GM19463 (cell line): ENCODE results near the gene FBXW7.

ENCODE experiments used
- ATAC-seq: cut with Tn5 transposase; IDR thresholded peaks from one replicate; pipeline ENCODE4 v1.9.1; 2021; ENCODE audit warnings: mild to moderate bottlenecking, moderate library complexity; ENCODE audit not compliant: unreplicated experiment

FBXW7 gene

DNA sequence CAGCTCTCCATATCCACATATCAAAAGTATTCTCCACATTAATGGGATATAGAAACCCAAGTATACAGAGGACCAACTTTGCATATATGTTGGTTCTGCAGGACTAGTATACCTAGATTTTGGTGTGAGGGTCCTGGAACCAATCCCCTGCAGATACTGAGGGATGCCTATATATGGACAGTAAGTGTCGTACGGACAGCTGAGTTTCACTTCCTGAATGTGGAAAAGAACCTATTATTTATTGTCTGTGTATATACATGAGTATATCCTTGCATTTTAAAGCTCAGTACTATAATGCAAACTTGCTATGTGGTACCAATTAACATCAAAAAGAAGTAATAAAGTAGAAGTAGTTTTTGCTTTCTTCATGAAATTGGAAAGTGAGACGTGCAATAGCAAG lies 101.9 kb downstream of the FBXW7 start:
- ATAC-seq, result peak; percentile 65

DNA sequence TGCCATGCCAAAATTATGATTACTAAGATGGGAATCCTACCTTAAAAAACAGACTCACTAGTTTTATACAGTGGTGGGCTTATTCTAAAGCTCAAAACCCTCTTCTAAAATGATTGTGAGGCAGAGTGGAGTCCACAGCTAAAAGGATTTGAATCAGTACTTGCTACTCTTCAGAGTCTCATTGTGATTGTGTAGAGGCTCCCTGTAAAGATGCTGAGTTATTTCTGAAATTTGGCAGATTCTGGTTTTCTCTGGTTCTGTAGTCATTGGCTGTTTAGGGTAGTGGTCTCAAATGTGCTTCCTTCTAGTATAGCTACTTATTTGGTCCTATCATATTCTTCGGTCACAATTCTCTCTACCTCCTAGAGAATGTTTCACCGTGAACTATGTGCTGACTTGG lies 104.1 kb downstream of the FBXW7 start:
- ATAC-seq, result no peak

DNA sequence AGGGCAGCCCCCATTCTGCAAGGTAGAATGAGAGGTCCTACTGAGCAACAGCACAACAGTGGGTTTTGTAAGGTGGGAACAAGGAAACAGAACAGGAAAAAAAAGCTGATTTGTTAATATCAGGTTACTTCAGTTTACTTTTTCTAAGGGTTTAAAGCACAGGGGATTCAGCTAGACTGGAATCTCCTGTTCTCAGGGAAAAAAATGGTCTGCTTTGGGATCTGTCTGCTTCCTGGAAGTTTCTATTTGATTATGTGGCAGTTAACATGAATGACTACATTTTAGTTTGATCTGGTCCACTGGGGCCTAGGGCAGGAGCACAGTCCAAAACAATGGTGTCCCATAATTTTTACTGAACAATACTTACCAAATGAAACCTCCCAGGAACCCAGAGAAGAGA lies 104.6 kb downstream of the FBXW7 start:
- no peak for ATAC-seq

DNA sequence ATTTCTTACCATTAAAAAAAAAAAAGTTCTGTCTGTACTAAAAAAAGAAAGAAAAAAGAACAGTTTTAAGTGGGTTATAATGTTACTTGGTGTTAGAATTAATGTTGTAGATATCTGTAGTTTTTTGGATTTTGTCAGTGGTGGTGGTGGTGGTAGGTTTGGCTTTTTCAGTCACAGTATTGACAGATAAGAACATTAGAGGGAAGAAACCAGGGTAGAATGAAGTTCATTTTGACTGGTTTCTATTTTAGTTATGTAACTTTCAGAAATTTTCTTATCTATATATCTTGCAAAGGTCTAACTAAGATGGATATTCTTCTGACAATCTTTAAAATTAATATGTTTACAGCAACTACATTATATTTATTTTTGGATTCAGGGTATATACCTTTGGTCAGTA lies 105.4 kb downstream of the FBXW7 start:
- no peak for ATAC-seq

DNA sequence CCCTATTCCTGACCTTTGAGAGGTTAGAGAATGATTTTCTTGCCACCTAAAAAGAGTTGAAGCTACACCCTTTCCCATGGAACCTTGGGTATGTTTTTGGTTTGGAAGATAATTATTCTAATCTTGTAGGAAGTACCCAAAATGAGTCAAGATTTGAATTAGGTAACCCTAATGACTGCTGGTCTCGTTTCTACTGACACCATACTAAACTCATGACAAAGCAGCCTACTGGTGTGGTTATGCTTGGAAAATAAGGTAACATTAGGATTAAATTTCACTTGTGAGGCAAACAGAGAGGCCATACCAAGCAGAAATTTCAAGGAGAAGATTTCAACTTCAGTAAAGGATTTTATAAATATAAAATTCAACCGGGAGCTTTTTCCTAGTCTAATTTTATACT lies 107.9 kb downstream of the FBXW7 start:
- no peak for ATAC-seq

DNA sequence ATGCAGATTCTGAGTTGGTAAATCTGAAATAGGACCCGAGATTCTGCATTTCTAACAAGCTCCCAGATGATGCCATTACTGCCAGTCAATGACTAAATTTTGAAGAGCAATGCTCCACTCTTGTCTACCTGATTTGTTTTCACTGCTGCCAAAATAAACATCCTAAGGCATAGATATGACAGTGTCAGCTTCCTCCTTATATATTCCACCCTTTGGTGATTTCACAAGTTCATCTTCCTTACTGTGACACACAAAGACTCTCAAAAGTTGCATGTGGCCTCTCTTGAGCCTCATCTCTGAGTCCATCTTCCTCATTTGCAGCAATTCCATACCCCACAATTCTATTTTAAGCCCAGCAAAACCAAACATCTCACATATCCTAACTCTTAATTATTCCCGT lies 110.9 kb downstream of the FBXW7 start:
- ATAC-seq, result no peak

DNA sequence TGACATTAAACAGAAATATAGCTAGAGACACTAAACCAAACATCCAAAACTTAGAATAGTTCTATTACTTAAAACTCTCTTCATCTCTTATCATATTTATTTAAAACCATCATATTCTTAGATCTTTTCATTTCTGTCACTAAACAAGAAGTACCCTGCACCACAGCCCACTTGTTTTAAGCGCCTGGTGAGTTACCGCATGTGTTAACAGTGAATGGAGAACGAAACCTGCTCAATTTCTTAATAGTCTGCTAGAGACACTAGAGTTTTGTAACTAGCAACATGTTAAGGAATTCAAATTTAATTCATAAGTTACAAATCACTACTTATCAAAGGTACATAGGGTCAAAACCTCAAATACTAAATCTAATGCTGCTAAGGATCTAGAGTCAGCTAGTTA lies 111.5 kb downstream of the FBXW7 start:
- no peak for ATAC-seq

DNA sequence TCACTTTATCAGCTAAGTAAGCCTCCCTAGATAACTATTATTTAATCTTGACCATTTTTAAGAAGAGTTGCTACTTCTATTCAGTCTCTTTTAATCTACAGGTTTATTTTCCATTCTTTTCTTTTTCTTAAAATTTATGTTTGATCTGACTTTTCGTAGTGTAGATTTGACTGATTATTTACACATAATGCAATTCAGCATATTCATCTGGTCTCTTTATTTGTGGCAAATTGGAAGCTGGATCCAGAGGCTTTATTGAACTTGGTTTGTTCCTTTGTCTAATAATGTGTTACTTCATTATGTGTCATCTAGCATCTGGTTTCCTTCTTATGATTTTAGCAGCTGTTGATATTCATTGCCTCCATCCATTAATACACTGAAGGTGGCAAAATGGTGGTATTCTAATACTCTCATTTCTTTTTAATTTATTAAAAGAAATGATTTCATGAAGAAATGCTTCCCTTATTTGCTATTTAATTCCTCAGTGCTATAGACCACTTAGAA lies 113.0 kb downstream of the FBXW7 start:
- no peak for ATAC-seq

DNA sequence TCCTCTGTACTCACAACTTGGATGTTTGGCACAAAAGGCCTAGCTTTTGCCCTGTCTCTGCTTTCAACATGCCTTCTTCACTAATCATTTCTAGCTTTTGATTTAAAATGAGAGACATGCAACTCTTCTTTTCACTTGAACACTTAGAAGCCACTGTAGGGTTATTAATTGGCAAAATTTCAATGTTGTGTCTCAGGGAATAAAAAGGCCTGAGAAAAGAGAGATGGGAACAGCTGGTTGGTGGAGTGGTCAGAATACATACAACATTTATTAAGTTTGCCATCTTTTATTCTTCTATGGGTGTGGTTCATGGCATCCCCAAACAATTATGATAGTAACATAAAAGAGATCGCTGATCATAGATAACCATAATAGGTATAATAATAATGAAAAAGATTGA lies 114.3 kb downstream of the FBXW7 start:
- no peak for ATAC-seq

DNA sequence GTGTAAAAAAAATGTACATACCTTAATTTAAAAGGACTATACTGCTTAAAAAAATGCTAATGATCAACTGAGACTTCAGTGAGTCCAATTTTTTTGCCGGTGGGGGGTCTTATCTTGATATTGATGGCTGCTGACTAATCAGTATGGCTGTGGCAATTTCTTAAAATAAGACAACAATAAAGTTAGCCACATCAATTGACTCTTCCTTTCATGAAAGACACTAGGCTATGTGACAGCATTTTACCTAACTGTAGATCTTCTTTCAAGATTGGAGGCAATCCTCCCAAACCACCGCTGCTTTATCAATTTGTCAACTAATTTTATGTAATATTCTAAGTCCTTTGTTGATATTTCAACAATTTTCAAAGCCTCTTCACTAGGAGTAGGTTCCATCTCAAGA lies 116.1 kb downstream of the FBXW7 start:
- ATAC-seq, result no peak

DNA sequence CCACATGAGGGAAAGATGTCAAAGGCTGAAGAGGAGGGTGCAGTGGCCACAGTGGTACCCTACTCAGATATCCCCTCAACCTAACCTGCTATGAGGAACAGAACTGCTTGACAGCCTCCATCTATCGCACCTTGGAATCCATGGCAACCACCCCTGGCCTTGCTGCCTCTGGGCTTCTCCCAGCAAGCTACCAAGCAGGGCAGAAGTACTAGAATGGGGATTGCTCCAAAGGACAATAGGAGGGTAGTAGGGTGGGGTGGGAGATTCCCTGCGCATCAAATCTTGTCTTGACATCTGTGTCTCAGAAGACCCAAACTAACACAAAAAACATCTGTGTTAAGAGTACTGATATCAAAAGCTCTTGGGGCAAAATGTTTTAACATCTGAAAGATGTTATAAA lies 118.2 kb downstream of the FBXW7 start:
- ATAC-seq, result no peak

DNA sequence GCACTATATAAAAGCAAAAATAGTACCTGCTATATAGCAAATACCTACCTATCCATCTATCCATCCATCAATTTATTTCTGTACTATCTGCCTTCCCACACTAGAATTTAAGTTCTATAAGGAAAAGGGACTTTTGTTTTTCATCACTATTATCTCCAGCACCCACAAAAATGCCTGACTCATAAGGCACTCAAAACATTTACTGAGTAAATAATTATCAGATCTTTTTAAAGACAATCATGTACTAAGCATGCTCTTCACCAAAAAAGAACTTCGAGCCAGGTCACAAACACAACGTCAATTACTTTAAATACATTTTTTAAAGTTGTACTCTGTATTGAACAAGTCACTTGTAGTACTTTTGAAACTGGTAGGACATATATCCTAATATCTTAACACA lies 119.9 kb downstream of the FBXW7 start:
- ATAC-seq, result no peak

DNA sequence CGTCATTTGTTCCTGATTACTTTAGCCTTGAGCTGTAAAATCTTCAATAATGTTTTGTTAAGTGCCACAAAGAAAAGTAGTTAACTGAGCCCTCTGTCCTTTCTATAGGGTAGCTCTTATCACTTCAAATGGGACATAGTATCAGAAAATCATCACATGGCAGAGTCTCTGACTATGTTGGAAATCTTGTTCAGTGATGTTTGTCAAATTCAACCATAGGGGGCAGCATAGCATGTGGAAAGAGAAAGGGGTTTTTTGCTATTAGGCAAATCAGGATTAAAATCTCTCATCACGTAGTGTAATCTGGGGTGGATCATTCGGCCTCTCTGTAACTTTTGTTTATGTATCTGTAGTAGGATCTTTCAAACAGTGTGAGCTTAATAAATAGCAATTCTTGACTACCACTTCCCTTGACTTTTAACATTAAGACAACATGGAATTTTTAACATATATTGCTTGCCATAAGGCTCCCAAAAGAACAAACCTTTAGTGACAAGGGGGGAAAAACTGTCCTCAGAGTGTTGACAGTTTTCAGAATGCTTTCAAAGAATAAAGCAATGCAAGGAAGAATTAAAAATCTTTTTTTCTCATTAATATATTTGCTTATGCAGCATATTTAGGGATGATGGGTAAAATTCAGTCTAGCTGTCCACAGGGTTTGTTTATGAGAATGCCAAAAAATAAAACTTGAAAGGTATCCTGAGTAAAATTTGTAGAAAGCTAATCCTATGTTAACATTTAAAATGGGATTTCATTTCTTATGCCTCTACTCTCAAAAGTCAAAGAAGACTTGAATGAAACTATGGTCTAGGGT lies 127.2 kb downstream of the FBXW7 start:
- ATAC-seq, result no peak

DNA sequence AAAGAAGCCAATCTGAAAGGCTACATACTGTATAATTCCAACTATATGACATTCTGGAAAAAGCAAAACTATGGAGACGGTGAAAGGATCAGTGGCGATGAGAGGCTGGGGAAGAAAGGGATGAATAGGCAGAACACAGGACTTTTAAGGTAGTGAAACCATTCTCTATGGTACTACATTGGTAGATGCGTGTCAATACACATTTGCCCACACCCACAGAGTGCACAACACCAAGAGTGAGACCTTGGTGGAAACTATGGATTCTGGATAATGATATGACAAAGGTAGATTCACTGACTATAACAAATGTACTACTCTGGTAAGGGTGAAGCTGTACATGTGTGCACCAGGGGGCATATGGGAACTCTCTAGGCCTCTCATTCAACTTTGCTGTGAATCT lies 134.5 kb downstream of the FBXW7 start:
- ATAC-seq, result no peak

DNA sequence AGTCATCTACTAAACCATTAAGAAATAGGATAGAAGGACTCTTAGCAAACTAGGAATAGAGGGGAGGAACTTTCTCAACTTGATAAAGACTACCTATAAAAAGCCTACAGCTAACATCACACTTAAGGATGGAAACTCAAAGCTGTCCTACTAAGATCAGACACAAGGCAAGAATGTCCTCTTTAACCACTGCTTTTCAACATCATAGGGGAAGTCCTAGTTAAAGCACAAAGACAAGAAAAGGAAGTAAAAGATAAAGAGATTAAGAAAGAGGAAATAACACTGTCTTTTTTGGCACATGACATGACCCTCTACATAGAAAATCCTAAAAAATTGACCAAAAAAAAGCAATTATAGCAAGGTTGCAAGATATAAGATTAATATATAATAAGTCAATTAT lies 136.6 kb downstream of the FBXW7 start:
- ATAC-seq, result peak; percentile 54

DNA sequence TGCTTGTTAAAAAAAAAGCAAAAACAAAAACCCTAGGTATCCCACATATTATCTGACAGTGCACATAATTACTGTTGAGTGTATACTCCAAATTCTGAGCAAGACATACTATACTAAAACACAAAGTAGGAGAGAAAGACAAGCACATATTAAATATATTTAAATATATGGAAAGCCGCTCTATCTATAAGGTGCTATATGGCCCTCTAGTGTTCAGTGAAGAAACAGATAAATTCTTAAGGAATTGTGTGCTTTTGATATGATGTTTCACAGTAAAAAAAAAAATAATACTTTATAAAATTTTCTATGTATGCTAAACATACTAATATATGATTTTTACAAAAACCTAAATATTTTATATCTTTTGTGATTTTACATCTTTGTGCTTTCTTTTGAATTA lies 137.8 kb downstream of the FBXW7 start:
- ATAC-seq, result no peak

DNA sequence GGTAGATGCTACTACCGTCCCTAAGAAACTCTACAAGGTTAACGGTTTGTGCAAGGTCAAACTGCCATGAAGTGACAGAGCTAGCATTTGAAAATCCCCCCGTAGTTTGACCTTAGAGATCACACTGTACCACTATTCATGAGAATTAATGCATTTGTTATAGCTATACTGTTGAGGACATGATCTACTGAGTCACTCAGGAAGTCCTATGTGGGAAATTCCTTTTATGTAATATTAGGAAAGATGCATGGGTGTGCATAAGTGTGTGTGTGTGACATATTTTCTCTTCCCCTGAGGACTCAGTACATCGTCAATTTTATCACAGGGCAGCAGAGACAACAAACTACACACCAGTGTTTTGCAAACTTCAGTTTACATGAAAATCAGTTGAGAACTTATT lies 141.1 kb downstream of the FBXW7 start:
- ATAC-seq, result no peak

DNA sequence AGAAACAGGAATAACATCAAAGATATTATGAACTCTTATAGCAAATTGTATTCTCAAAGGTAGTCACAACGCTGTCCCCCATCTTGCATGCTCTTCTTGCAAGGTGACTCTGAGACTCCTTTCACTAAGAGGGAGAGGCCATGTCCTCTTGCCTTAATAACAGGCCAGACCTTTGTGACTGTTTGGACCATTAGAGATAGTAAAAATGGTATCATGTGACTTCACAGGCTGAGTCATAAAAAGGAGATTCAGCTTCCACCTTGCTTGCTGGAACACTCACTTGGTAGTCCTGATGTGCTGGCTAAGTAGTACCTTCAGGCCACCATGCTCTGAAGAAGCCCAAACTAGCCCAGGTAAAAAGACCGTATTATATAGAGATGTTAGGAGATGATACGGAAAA lies 143.8 kb downstream of the FBXW7 start:
- no peak for ATAC-seq

DNA sequence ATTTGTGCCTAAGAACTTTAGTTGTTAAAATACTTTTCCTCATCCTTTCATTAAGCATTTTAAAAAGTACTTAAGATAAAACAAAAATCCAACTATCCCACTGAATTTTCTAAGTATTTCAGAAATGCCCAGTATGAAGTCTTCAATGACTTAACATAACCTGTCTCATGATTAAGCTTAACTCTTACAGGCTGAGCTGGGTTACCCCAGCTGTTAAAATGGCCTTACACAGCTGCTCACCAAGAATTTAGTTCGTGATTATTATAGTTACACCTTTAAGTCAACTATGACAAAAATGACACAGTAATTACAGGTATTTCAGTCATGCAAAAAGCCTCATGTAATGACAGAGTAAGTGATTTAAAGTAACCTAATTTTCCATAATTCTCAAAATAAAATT lies 145.7 kb downstream of the FBXW7 start:
- no peak for ATAC-seq

DNA sequence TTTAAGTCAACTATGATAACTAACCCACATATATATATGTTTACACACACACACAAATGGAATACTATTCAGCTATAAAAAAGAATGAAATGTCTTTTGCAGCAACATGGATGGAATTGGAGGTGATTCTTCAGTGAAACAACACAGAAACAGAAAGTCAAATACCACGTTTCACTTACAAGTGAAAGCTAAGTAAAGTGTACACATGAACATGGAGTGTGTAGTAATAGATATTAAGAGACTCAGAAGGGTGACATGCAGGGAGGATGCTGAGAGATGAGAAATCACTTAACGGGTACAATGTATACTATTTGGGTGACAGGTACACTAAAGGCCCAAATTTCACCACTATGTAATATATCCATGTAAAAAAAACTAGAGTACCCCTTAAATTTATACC lies 146.5 kb downstream of the FBXW7 start:
- no peak for ATAC-seq

DNA sequence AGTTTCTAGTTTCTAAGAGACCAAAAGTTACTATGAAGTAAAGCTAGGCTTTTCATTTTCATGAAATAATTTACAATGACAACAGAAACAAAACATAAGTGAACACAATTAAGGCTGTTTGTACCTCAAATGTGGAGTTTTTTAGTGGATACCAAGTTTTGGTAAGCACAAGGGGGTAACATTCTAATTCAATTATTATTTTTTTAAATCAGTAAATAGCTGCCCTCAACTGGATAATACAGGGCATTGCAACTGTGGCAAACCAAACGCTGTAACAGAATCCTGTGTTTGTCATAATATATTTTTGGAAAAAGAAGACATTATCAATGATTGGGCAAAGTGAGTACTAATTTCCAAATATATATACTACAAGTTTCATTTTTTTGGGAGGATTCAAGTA lies 150.3 kb downstream of the FBXW7 start:
- ATAC-seq, result no peak

DNA sequence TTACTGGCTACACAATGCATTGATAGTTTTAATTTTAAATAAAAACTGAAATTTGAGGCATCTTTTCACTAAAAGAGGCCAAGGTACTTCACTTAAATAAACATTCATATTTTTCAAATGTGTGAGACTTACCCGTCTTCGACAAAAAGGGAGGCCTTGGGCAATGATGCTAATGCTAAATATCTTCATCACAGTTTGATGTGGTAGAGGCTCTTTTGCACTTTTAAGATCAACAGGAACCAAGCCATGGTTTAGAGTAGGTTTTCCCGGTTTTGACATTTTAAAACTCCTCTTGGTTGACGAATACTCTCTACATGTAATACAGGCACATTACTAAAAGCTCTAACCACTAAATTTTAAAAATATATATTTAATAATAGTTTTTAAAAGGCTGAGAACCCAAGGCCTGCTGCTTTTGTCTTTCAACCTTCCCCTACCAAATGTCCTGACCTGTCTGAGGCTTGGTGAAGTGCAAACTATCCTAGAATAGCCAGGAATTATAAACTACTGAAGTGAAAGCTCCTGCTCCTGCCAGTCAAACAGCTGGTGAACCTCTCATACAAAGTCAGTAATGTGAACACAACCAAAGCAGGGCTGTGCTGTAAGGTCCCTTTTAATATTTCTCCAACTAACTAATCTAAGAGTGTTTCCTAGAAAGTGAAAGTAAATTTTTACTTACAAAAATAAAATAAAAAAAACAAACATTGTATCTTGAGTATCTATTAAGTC lies 153.7 kb downstream of the FBXW7 start:
- ATAC-seq, result peak; percentile 57
